Measurements from ENCODE around the gene PRPSAP2.
"Not testable (repeated sequence)": the region's sequence is repeated elsewhere in the genome, so short reads cannot be mapped to it uniquely, and the experiment has no call there.

Gene PRPSAP2

GRCh38 chr17:18946536-18946935, 88.6 kb downstream of the PRPSAP2 start:
- no peak for DNase-seq

- no peak for DNase-seq
These were observed 89.9 kb downstream of the PRPSAP2 start for GRCh38 chr17:18947866-18948265.

- no peak for DNase-seq
These were observed 90.6 kb downstream of the PRPSAP2 start for GRCh38 chr17:18948476-18949006.

GRCh38 chr17:18949566-18949965, 91.6 kb downstream of the PRPSAP2 start:
- no peak for DNase-seq

- DNase-seq = no peak
These were observed 92.4 kb downstream of the PRPSAP2 start for GRCh38 chr17:18950346-18950745.

DNA sequence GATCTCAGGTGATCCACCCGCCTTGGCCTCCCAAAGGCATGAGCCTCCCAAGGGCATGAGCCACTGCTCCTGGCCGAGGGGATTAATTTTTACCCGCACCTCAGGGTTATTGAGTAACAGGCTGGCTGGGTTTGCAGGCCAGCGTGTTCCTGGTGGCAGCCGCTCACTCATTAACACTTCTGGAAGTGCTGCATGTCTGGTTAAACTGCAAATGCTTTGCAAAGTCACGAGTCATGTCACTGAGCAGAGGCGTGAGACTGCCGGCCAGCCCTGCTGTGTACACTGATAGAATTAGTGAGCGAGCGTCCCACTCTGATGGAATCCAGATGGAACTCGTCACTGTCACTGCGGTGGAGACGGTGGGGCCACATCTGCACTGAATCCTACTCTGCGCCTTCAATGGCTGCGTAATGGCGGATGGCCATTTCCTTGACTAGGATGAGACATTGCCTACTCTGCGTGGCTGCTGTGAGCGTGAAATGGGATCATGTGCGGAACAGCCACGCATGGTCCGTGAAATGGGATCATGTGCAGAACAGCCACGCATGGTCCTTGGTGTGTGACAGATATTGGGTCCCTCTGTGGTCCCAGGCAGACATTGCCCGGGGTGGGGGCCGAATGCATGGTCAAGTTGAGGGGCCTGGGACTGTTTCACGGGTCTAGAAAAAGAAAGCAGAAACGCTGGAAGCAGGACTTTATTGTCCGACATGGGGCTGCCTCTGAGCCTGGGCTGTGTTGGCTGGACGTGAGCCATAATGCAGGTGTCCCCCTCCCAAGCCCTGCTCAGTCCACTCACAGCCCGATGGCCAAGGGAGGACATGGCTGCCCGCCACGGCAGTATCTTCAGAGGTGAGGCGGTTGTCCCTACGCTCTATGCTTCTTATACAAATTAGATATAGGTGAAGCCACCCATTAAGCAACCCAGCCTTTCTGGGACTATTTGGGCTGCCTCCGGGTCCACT, 93.3 kb downstream of the PRPSAP2 start:
- no peak for DNase-seq

GRCh38 chr17:18951941-18952842, 94.3 kb downstream of the PRPSAP2 start, which contains the start of gene SLC5A10:
TSS of gene SLC5A10 (plus strand) at chr17:18952165. CDS start at chr17:18952206, 41 bp downstream.
- no peak for DNase-seq

GRCh38 chr17:18953231-18953728, 95.3 kb downstream of the PRPSAP2 start:
- DNase-seq = no peak

DNA sequence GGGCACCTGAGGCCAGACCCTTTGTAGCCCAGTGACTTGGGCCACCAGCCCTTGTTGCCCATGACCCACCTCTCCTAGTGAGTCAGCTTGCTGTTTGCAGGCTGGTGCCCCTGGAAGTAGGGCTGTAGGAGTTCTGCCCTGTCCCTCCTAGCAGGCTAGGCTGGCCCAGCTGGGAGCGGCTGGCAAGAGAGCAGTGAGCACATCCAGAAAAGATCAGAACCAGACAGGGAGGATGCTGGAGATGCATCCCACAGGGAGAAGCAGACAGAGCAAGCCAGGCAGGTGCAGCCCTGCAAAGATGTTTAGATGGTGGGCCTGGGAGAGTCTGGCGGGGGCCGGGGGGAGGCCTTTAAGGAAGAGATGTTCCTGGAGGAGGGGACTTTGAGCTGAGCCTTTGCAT, 96.4 kb downstream of the PRPSAP2 start:
- no peak for DNase-seq

DNA sequence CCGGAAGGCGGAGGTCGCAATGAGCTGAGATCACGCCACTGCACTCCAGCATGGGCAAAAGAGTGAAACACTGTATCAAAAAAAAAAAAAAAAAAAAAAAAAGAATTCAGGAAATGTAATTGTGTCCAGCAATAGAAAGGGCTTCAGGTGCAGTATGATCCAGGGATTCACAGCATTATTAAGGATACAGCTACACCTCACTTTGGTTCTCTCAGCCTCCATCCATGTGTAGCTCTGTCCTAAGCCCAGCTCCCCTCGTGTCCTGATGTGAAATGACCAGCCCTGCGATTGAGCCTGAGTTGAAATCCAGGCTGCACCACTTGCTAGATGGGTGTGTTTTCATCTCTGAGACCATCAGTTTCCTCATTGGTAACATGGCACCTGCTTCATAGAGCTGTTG, 97.1 kb downstream of the PRPSAP2 start:
- DNase-seq = no peak

- DNase-seq = not testable (repeated sequence)
These were observed 98.1 kb downstream of the PRPSAP2 start for GRCh38 chr17:18956021-18956420.

- no peak for DNase-seq
These were observed 98.7 kb downstream of the PRPSAP2 start for GRCh38 chr17:18956581-18956980.

DNA sequence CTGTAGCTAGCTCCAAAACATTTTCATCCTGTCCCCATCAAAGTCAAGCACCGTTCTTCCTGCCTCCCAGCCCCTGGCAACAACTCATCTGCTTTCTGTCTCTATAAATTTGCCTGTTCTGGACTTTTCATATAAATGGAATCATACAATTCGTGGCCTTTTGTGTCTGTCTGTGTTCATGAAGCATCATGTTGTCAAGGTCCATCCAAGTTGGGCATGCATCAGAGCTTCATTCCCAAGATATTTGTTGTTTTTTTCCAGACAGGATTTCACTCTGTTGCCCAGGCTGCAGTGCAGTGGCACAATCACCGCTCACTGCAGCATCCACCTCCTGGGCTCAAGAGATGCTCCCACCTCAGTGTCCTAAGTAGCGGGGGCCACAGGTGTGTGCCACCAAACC, 99.9 kb downstream of the PRPSAP2 start:
- DNase-seq = no peak

DNA sequence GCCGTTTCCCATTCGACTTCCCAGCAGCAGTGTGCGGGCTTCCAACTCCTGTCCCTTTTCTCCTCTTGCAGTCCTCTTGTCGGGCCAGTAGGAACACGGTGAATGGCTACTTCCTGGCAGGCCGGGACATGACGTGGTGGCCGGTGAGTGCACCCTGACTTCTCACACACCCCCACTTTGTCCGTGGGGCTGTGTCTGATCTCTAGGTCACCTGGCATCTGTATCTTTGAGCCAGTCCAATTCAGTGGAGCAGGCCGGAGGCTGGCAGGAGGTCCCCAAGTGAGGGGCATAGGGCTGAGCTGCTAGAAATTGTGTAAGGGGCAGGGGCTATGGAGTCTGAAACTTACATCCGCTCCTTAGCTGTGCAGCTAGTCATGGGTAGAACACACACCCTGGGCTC, 100.7 kb downstream of the PRPSAP2 start:
- DNase-seq = no peak

DNA sequence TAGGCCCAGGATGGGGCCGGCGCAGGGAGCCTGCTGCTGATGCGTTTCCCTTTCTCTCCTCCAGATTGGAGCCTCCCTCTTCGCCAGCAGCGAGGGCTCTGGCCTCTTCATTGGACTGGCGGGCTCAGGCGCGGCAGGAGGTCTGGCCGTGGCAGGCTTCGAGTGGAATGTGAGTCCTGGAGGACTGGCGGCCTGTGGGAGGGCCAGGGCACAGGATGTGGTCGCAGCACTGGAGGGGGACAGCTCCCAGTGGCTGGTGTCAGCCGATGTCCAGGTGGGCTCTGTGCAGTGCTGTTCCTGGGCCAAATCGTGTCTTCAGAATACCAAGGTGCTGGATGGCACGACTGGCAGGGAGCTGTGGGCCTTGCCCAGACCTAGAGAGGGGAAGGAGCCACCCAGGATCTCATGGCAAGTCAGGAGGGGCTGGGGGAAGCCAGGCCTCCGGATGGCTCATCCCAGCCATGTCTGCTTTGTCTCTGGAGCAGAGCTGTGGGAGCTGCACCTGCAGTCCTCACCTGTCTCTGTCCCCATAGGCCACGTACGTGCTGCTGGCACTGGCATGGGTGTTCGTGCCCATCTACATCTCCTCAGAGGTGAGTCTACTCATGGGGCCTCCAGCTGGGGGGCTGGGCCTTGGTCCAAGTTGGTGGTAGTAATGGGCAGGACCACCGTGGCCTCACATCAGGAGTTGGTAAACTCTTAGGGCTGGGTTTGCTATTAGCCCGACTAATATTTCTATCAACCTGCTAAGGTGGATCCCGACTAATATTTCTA, 101.3 kb downstream of the PRPSAP2 start:
- DNase-seq = no peak

GRCh38 chr17:18959845-18960240, 101.9 kb downstream of the PRPSAP2 start:
- no peak for DNase-seq

GRCh38 chr17:18960241-18960665, 102.3 kb downstream of the PRPSAP2 start:
- no peak for DNase-seq

- peak; percentile 70 for DNase-seq
These were observed 103.0 kb downstream of the PRPSAP2 start for GRCh38 chr17:18960803-18961511.

DNA sequence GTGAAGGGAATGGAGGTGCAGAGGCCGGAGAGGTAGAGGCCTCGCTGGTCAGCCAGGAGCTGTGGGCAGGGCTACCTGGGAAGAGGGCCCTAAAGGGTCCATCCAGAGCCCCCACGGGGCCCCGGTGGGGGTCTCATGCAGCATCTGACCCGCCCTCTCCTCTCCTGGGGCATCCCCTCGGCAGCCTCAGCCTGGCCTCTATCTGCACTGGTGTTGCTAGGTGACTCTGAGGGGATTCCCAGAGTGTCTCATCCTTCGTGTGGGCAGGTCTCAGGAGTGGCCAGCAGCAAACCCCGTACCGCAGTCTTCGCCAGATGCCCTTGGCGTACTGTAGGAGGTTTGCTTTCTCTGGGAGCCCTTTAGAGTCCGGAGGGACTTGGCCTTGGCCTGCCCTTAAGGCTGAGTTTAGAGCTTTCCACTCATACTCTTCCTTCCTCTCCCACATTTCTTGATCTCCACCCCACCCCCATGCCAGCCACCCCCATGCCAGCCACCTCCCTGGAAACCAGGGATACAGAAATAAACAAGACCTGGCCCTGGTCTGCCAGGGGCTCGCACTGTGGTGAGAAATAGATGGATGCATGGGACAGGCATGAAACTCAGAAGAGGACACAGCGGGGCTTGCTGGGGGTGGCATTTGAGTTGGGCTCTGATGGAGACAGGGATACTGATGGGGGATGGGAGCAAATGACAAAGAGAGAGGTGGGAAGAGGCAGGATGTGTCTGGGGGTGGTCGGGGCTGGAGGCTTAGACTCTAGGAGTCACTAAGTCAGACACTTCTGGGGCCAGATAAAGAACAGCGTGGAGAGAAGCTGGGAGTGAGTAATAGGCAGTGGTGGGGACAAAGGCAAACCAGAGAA, 103.9 kb downstream of the PRPSAP2 start:
- DNase-seq = no peak

- DNase-seq = no peak
These were observed 104.5 kb downstream of the PRPSAP2 start for GRCh38 chr17:18962494-18962815.

All from activated T-cell treated with anti-CD3 and anti-CD28 coated beads for 4 hours (primary cell).